Omental fat pad (tissue), 4 donors: ENCODE measurements around the gene CEP192. TPM values are rescaled to one million over a fixed set of nuclear protein-coding genes. Genes with fewer than 3 reads are reported as not detected.

Source experiments
- ATAC-seq: fragments of 150-250 bp; one replicate; pipeline ENCODE4 v1.9.1; 2016; ENCODE audit warnings: mild to moderate bottlenecking, moderate library complexity; ENCODE audit not compliant: low FRiP score
- DNase-seq: peaks from one replicate; pipeline ENCODE4 v3.0.0-alpha.2; 2019; ENCODE audit warnings: low spot score
- CTCF ChIP-seq, 3 donors: fragments of 450-650 bp; IDR thresholded peaks; one replicate each; pipeline ENCODE4 v1.5.1; 2016 to 2017; ENCODE audit warnings: antibody characterized with exemption in 3 of 3, mild to moderate bottlenecking in 3 of 3, moderate library complexity in 2 of 3
- total RNA-seq, 4 donors: library from RNA; depleted of rRNA; stranded (reverse); fragments of >200 nt; gene quantifications; one replicate each; pipeline ENCODE4 v1.1.0, GENCODE V29; 2016

CEP192 gene
- total RNA-seq, 4 donors from 2014 or later: 13.3 to 29.6 (median 15.6) TPM

DNA sequence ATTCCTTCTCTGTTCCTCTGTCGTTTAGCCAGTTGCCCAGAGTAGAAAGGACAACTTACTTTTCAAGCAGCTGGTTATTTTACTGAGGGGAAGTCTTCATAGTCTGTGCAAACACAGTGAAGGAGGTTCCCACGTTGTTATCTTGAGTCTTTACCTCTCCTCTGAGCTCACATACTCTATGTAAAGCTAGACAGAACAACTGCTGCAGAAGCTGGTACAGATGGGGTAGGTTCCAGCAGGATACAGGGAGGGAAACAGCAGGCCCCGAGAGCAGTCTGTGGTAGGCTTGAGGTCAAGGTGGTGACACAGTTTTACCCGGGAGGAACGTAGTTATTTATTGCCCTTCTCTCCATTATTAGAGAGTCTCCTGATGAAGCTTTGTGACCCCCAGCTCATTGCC, 134.0 kb downstream of the CEP192 start:
- DNase-seq: no peak
- TF ChIP-seq CTCF (IDR thresholded peaks at IDR 0.05): no peak
- ATAC-seq: no peak

DNA sequence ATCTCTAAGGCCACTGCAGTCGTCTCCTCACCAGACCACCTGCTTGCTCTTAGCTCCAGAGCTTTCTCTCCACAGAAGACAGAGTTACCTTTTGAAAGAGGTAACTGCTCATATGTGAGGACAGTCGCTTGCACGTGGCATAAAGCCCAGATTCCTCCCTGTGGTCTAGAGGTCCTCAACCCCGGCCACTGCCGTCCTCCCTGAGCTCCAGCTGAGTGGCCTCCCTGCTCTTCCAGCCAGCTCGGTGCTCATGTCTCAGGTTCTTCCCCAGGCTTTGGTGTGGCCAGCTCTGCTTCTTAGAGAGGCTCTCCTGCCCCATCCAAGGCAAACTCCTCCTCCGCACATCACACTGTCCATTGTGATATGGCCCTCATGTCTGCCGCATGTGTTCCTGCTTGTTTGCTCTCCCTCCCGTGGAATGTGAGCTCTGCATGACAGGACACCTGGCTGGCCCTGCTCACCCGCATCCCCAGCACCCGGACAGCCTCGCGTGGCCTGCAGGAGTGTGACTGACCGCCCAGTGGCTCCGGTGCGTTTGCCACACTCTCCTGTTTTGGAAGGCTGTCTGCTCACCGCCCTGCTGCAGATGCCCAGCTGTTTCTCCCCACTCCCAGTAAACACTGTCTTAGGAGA, 135.9 kb downstream of the CEP192 start:
- DNase-seq (no peak), ATAC-seq (no peak)
- TF ChIP-seq CTCF (IDR thresholded peaks at IDR 0.05): no peak

- no peak for TF ChIP-seq CTCF (IDR thresholded peaks at IDR 0.05)
- DNase-seq (no peak), ATAC-seq (no peak)
These were observed 140.1 kb downstream of the CEP192 start for GRCh38 chr18:13131283-13131682.

DNA sequence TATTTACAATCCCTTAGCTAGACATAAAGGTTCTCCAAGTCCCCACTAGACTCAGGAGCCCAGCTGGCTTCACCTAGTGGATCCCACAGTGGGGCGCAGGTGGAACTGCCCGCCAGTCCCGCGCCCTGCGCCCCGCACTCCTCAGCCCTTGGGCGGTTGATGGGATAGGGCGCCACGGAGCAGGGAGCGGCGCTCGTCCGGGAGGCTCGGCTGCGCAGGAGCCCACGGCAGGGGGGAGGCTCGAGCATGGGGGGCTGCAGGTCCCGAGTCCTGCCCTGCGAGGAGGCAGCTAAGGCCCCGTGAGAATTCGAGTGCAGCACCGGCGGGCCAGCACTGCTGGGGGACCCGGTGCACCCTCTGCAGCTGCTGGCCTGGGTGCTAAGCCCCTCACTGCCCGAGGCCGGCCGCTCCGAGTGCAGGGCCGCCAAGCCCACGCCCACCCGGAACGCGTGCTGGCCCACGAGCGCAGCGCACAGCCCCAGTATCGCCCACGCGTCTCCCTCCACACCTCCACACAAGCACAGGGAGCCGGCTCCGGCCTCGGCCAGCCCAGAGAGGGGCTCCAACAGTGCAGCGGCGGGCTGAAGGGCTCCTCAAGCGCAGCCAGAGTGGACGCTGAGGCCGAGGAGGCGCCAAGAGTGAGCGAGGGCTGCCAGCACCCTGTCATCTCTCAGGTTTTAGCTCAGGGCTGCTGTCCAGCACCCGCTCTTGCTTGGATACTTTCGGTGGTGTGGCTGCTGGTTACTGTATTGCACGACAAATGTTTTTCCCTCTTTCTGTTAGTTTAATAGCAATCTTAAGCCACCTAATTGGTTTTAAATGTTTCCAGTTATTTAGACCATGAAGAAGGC, 143.6 kb downstream of the CEP192 start:
- TF ChIP-seq CTCF (IDR thresholded peaks at IDR 0.05): no peak
- no peak for DNase-seq
- no peak for ATAC-seq

DNA sequence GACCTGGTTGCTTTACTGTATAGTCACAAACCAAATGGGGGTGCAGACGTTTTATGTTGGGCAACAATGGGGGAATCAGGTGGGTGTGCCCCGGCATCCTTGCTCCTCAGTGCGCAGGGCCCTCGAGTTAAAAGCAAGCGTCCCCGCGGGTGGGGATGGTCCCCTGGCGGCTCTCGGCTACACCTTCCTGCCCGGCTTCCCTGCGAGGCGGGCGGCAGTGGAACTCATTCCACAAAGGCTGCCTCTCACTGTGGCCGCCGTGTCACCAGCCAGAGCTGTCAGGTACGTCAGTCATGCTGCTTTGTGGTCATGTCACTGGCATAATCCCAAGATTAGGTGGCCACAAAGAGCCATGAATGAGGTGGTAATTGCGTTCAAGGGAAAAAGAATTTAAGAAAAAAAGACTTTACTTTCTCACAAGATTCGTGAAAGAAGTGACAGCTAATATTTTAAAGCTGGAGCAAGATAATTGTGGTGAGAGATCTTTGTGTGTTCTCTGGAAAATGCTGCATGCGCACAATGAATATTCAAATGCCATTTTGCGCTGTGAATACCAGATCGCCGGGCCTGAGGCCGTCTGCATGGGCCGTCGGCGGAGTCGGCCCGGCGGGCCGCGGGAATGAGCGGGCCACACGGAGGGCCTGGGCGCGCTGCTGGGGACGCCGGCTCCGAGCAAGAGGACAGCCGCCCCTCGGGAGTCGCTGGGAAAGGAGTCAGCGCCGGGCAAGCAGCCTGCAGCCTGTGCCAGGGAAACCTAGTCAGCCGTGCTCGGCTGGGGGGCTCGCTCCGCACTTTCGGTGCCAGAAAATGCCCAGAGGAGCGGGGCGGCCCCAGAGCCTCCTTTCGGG, 145.1 kb downstream of the CEP192 start:
- DNase-seq: no peak
- peak; percentile 26 for ATAC-seq
- no peak for TF ChIP-seq CTCF (IDR thresholded peaks at IDR 0.05)

GRCh38 chr18:13136904-13137669, 145.9 kb downstream of the CEP192 start:
- DNase-seq (no peak), ATAC-seq (peak; percentile 49)

More at GRCh38 chr18:13136904-13137669, 145.9 kb downstream of the CEP192 start:
- TF ChIP-seq CTCF (IDR thresholded peaks at IDR 0.05): no peak
